Thyroid gland (tissue), 4 donors: ENCODE data around the gene FAM222A. TPM values are rescaled to one million over a fixed set of nuclear protein-coding genes. Genes with fewer than 3 reads are reported as not detected.

ENCODE experiments used
- DNase-seq, 2 donors: peaks; one replicate each; pipeline ENCODE4 v3.0.0-alpha.2; 2019
- H3K27ac ChIP-seq, 3 donors: fragments of 200-600 bp; sonication (generic); 1 replicate in 2 of 3; 2 replicates in 1 of 3; pipeline ENCODE4 v1.5.1; 2016 to 2019; ENCODE audit warnings: mild to moderate bottlenecking in 1 of 3, moderate library complexity in 1 of 3
- H3K27me3 ChIP-seq: fragments of 200-600 bp; sonication (generic); one replicate; pipeline ENCODE4 v1.5.1; 2019
- H3K36me3 ChIP-seq, 2 donors: fragments of 200-600 bp; sonication (generic); one replicate each; pipeline ENCODE4 v1.5.1; 2016 to 2019
- H3K4me1 ChIP-seq, 2 donors: fragments of 200-600 bp; sonication (generic); one replicate each; pipeline ENCODE4 v1.5.1; 2017 to 2019
- H3K4me3 ChIP-seq, 3 donors: fragments of 200-600 bp; sonication (generic); replicated peaks in 1 of 3; 1 replicate in 2 of 3; 2 replicates in 1 of 3; pipeline ENCODE4 v1.5.1; 2016; ENCODE audit warnings: mild to moderate bottlenecking in 1 of 3
- H3K9me3 ChIP-seq: fragments of 200-600 bp; sonication (generic); one replicate; pipeline ENCODE4 v1.5.1; 2017
- POLR2A ChIP-seq, 2 donors: fragments of 450-650 bp; IDR thresholded peaks; one replicate each; pipeline ENCODE4 v1.6.1; 2017; ENCODE audit warnings: antibody characterized with exemption in 2 of 2, mild to moderate bottlenecking in 2 of 2, moderate library complexity in 1 of 2
- WGBS, 2 donors: methylation state at CpG; one replicate each; pipeline ENCODE4 v1.1.5; 2017; 5-methylcytosine and 5-hydroxymethylcytosine counted together
- intact Hi-C: fragments of 100-400 bp; cut with DNase I; formaldehyde crosslinking; loops from one replicate; pipeline ENCODE4 v1.15.1; 2023
- total RNA-seq, 4 donors: library from RNA; depleted of rRNA; stranded (reverse); fragments of >200 nt; gene quantifications; one replicate each; pipeline ENCODE4 v1.2.3, GENCODE V29; 2016
- TF ChIP-seq, protein P1 (sequence below), 6 experiments: fragments of 200-600 bp in 3 of 6; fragments of 450-650 bp in 3 of 6; sonication (generic) in 3 of 6; IDR thresholded peaks; one replicate each; pipeline ENCODE4 v1.5.1; 2016 to 2019; ENCODE audit warnings: antibody characterized with exemption in 6 of 6, mild to moderate bottlenecking in 2 of 6, inconsistent platforms in 1 of 6, moderate library complexity in 1 of 6

Gene FAM222A
- total RNA-seq, 4 donors from 2014 or later, result 1.3 to 3.8 (median 1.9) TPM

DNA sequence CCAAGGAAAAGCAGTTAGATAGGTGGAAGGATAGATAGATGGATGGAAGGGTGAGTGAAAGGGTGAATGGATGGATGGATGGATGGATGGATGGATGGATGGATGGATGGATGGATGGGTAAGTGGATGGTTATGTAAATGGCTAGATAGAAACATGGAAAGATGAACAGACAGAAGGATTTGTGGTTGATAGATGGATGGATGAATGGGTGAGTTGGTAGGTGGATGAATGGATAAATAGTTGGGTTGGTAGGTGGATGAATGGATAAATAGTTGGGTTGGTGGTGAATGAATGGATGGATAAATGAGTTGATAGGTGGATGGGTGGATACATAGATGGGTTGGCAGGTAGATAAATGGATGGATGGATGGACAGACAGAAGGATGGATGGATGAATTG is 30.3 kb upstream of the FAM222A start:
- Histone ChIP-seq H3K36me3 (no peaks in the 10 kb centered on the region), H3K27me3 (no peaks in the 10 kb centered on the region), H3K27ac (no peak overlapping the region), H3K9me3 (no peaks in the 10 kb centered on the region), H3K4me1 (no peaks in the 10 kb centered on the region), H3K4me3 (no peak overlapping the region)
- TF ChIP-seq POLR2A (IDR thresholded peaks at IDR 0.05), result no peak
- TF ChIP-seq, protein P1, sequence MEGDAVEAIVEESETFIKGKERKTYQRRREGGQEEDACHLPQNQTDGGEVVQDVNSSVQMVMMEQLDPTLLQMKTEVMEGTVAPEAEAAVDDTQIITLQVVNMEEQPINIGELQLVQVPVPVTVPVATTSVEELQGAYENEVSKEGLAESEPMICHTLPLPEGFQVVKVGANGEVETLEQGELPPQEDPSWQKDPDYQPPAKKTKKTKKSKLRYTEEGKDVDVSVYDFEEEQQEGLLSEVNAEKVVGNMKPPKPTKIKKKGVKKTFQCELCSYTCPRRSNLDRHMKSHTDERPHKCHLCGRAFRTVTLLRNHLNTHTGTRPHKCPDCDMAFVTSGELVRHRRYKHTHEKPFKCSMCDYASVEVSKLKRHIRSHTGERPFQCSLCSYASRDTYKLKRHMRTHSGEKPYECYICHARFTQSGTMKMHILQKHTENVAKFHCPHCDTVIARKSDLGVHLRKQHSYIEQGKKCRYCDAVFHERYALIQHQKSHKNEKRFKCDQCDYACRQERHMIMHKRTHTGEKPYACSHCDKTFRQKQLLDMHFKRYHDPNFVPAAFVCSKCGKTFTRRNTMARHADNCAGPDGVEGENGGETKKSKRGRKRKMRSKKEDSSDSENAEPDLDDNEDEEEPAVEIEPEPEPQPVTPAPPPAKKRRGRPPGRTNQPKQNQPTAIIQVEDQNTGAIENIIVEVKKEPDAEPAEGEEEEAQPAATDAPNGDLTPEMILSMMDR (IDR thresholded peaks at IDR 0.05), result no peak
- intact Hi-C loops, result no loop called here
- DNase-seq, result no peak

DNA sequence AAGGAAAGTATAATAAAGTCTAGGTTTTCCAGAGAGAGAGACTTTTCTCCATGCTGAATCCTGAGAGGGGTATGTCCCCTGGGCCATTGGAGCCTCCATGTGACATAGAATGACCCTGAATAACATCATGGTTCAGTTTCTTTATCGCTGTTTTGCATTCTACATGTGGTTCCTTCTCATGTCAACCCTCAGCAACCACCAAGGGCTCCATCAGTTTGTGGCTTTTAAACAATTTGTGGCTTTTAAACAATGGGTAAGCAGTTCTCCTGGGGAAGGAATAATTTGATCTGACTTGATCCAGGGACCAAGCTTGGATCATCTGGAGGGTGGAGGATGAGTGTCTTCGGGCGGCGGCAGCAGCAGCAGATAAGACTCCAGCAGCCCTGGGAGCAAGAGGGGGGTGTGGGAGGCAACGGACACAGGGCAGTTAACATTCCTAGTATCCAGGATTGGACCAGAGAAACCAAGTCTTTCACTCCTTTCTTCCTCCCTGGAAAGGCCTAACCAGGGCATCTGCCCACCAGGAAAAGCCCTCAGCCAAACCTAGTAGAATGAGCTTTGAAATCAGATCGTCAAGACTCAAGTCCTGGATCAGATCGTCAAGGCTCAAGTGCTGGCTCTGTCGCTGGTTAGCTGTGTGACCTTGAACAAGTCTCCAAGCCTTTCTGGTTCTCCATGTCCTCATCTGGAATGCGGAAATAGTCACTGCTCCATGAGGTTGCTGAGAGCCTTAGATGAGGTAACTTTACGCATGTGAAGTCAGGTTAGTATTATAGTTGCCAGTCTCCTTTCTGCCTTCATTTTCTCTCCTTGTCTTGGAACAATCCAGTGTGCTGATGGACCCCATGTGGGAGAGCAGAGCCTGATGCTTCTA is 27.8 kb upstream of the FAM222A start:
- Histone ChIP-seq H3K4me3 (no peak overlapping the region), H3K9me3 (no peaks in the 10 kb centered on the region), H3K27ac (no peak overlapping the region), H3K27me3 (no peaks in the 10 kb centered on the region), H3K4me1 (no peaks in the 10 kb centered on the region), H3K36me3 (no peaks in the 10 kb centered on the region)
- WGBS, 2 donors, result 74 to 76% methylated on average over 10 of the region's 10 CpGs
- DNase-seq, result no peak
- TF ChIP-seq, protein P1 (IDR thresholded peaks at IDR 0.05), result no peak
- TF ChIP-seq POLR2A (IDR thresholded peaks at IDR 0.05), result no peak
- intact Hi-C loops, result no loop called here

DNA sequence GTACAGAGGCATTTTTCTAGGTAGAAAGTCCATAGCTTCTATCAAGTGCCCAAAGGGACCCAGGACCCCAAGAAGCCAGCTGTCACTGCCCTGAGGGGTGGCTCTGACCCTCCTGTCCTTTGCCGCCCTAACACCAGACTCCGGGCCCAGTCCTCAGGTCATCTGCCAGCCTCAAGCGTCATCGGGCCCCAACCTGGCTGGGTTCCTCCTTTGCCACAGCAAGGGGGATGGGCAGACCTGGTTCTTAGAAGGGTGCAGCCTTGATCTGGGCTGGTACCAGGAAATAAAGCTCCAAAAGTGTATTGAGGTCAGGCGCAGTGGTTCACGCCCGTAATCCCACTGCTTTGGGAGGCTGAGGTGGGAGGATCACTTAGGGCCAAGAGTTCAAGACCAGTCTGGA is 27.1 kb upstream of the FAM222A start:
- no peak for TF ChIP-seq POLR2A (IDR thresholded peaks at IDR 0.05)
- TF ChIP-seq, protein P1 (IDR thresholded peaks at IDR 0.05), result no peak
- no peaks in the 10 kb centered on the region for H3K36me3 ChIP-seq
- H3K27ac ChIP-seq, result no peak overlapping the region
- H3K4me3 ChIP-seq, result no peak overlapping the region
- H3K4me1 ChIP-seq, result no peaks in the 10 kb centered on the region
- H3K9me3 ChIP-seq, result no peaks in the 10 kb centered on the region
- H3K27me3 ChIP-seq, result no peaks in the 10 kb centered on the region
- 95 to 97% methylated on average over 6 to 7 of the region's 7 CpGs for WGBS, 2 donors
- DNase-seq, result no peak
- intact Hi-C loops, result no loop called here

DNA sequence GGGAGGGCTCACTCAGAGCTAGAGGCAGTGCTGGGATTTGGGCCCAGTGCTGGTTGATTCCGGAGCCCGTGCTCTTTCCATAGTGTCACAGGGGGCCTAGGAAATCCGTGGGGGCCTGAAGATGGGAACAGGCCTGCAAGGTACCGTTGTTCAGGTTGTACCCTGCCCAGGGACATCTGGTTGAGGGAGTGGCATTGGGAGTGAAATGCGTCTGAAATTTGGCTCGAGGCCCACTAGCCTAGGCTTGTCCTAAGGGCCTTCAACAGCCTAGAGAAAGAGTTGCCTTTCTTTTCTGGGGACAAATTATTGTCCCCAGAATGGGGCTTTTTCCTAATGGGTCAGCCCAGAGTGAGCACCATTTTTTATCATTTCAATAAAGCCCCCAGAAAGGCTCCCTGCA is 26.4 kb upstream of the FAM222A start:
- intact Hi-C loops, result no loop called here
- no peak overlapping the region for H3K27ac ChIP-seq
- no peaks in the 10 kb centered on the region for H3K27me3 ChIP-seq
- no peaks in the 10 kb centered on the region for H3K36me3 ChIP-seq
- H3K9me3 ChIP-seq, result no peaks in the 10 kb centered on the region
- H3K4me3 ChIP-seq, result no peak overlapping the region
- H3K4me1 ChIP-seq, result no peaks in the 10 kb centered on the region
- DNase-seq, result no peak
- TF ChIP-seq, protein P1 (IDR thresholded peaks at IDR 0.05), result no peak
- no peak for TF ChIP-seq POLR2A (IDR thresholded peaks at IDR 0.05)
- WGBS, 2 donors, result 89% methylated on average over 6 of the region's 6 CpGs

DNA sequence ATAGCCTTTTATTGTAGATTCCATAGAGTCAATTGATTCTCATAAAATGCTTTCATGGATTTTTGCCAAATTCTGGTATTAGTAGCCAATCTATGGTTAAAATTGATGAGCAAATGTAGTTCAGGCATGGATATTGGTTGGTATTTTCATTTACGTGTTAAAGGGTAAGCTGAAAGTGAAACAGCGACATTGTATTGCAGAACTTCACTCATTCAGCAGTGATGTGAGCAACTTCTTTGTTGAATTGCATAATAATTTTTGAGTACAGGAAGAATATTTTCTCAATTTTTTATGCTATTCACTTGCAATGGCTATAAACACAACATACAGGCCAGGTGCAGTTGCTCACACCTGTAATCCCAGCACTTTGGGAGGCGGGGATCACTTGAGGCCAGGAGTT is 24.2 kb upstream of the FAM222A start:
- no peak for DNase-seq
- Histone ChIP-seq H3K9me3 (no peaks in the 10 kb centered on the region), H3K27ac (no peak overlapping the region), H3K4me1 (no peaks in the 10 kb centered on the region), H3K4me3 (no peak overlapping the region), H3K36me3 (no peaks in the 10 kb centered on the region), H3K27me3 (no peaks in the 10 kb centered on the region)
- intact Hi-C loops, result no loop called here
- TF ChIP-seq POLR2A (IDR thresholded peaks at IDR 0.05), result no peak
- TF ChIP-seq, protein P1 (IDR thresholded peaks at IDR 0.05), result no peak
- WGBS, 2 donors, result 90 to 93% methylated on average over 3 of the region's 3 CpGs
